WTC11 (cell line): ENCODE data around the gene FOXP1.

Experiments
- ATF2 ChIP-seq: sonication (generic); formaldehyde crosslinking; IDR thresholded peaks from 2 replicates; pipeline ENCODE4 v1.8.1; 2022; ENCODE audit warnings: low read depth, missing genetic modification reagents, borderline replicate concordance
- CTCF ChIP-seq: fragments of 200-600 bp; IDR thresholded peaks from 2 replicates; pipeline ENCODE4 v1.8.0; 2022; ENCODE audit warnings: antibody characterized with exemption
- HMGA2 ChIP-seq: fragments of 250-450 bp; sonication (Bioruptor Pico); IDR thresholded peaks from 2 replicates; pipeline ENCODE4 v1.4.0; 2021; ENCODE audit warnings: mild to moderate bottlenecking, moderate library complexity
- MAX ChIP-seq: sonication (generic); formaldehyde crosslinking; IDR thresholded peaks from 2 replicates; pipeline ENCODE4 v1.8.0; 2022; ENCODE audit warnings: mild to moderate bottlenecking, missing genetic modification reagents
- MLX ChIP-seq: sonication (generic); formaldehyde crosslinking; IDR thresholded peaks from 2 replicates; pipeline ENCODE4 v1.8.1; 2023; ENCODE audit warnings: mild to moderate bottlenecking, missing genetic modification reagents, moderate library complexity
- ZMAT4 ChIP-seq: fragments of 250-450 bp; sonication (Bioruptor Pico); IDR thresholded peaks from 2 replicates; pipeline ENCODE4 v1.9.0; 2021; ENCODE audit warnings: mild to moderate bottlenecking
- TF ChIP-seq, protein P1 (sequence below): sonication (generic); formaldehyde crosslinking; IDR thresholded peaks from 2 replicates; pipeline ENCODE4 v1.8.0; 2022; ENCODE audit warnings: mild to moderate bottlenecking, missing genetic modification reagents
- TF ChIP-seq, protein P2 (sequence below): sonication (generic); formaldehyde crosslinking; IDR thresholded peaks from 2 replicates; pipeline ENCODE4 v1.8.0; 2023; ENCODE audit warnings: missing genetic modification reagents
- TF ChIP-seq, protein P3 (sequence below): sonication (generic); formaldehyde crosslinking; IDR thresholded peaks from 2 replicates; pipeline ENCODE4 v1.8.1; 2023; ENCODE audit warnings: mild to moderate bottlenecking, missing genetic modification reagents
- TF ChIP-seq, protein P4 (sequence below): fragments of 250-450 bp; sonication (Bioruptor Pico); IDR thresholded peaks from 2 replicates; pipeline ENCODE4 v1.9.0; 2021; ENCODE audit warnings: mild to moderate bottlenecking, borderline replicate concordance

DNA sequence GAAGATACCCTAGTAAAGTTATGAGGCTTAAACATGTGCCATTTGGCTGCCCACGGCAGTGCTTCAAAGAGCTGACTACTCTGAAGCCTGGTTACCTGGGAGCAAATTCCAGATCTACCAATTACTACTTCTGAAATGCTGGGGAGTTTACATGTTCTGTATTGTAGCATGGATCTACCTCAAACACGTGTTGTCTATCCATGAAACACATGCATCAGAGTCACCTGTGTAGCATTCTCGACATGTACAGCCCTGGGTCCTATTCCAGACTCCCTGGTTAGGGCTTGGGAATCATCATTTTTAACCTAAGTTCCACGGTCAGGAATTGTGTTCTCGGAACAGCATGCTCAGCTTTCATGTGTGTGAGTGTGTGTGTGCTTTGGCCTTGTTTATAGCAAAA, 671.8 kb downstream of the FOXP1 start:
- TF ChIP-seq CTCF (no peak), MAX (CRISPR knock-in tag) (no peak), ZMAT4 (CRISPR knock-in tag) (no peak), ATF2 (CRISPR knock-in tag) (no peak), MLX (CRISPR knock-in tag) (no peak), HMGA2 (CRISPR knock-in tag) (no peak)
- TF ChIP-seq, protein P1, sequence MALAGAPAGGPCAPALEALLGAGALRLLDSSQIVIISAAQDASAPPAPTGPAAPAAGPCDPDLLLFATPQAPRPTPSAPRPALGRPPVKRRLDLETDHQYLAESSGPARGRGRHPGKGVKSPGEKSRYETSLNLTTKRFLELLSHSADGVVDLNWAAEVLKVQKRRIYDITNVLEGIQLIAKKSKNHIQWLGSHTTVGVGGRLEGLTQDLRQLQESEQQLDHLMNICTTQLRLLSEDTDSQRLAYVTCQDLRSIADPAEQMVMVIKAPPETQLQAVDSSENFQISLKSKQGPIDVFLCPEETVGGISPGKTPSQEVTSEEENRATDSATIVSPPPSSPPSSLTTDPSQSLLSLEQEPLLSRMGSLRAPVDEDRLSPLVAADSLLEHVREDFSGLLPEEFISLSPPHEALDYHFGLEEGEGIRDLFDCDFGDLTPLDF, result no peak
- TF ChIP-seq, protein P2, sequence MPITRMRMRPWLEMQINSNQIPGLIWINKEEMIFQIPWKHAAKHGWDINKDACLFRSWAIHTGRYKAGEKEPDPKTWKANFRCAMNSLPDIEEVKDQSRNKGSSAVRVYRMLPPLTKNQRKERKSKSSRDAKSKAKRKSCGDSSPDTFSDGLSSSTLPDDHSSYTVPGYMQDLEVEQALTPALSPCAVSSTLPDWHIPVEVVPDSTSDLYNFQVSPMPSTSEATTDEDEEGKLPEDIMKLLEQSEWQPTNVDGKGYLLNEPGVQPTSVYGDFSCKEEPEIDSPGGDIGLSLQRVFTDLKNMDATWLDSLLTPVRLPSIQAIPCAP (CRISPR knock-in tag), result no peak
- TF ChIP-seq, protein P3, sequence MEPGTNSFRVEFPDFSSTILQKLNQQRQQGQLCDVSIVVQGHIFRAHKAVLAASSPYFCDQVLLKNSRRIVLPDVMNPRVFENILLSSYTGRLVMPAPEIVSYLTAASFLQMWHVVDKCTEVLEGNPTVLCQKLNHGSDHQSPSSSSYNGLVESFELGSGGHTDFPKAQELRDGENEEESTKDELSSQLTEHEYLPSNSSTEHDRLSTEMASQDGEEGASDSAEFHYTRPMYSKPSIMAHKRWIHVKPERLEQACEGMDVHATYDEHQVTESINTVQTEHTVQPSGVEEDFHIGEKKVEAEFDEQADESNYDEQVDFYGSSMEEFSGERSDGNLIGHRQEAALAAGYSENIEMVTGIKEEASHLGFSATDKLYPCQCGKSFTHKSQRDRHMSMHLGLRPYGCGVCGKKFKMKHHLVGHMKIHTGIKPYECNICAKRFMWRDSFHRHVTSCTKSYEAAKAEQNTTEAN (CRISPR knock-in tag), result no peak
- TF ChIP-seq, protein P4, sequence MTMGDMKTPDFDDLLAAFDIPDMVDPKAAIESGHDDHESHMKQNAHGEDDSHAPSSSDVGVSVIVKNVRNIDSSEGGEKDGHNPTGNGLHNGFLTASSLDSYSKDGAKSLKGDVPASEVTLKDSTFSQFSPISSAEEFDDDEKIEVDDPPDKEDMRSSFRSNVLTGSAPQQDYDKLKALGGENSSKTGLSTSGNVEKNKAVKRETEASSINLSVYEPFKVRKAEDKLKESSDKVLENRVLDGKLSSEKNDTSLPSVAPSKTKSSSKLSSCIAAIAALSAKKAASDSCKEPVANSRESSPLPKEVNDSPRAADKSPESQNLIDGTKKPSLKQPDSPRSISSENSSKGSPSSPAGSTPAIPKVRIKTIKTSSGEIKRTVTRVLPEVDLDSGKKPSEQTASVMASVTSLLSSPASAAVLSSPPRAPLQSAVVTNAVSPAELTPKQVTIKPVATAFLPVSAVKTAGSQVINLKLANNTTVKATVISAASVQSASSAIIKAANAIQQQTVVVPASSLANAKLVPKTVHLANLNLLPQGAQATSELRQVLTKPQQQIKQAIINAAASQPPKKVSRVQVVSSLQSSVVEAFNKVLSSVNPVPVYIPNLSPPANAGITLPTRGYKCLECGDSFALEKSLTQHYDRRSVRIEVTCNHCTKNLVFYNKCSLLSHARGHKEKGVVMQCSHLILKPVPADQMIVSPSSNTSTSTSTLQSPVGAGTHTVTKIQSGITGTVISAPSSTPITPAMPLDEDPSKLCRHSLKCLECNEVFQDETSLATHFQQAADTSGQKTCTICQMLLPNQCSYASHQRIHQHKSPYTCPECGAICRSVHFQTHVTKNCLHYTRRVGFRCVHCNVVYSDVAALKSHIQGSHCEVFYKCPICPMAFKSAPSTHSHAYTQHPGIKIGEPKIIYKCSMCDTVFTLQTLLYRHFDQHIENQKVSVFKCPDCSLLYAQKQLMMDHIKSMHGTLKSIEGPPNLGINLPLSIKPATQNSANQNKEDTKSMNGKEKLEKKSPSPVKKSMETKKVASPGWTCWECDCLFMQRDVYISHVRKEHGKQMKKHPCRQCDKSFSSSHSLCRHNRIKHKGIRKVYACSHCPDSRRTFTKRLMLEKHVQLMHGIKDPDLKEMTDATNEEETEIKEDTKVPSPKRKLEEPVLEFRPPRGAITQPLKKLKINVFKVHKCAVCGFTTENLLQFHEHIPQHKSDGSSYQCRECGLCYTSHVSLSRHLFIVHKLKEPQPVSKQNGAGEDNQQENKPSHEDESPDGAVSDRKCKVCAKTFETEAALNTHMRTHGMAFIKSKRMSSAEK (CRISPR knock-in tag), result no peak
